ENCODE data around the gene PCDHA10. TPM values are rescaled to one million over a fixed set of nuclear protein-coding genes. Genes with fewer than 3 reads are reported as not detected.
"Not testable (repeated sequence)": the region's sequence is repeated elsewhere in the genome, so short reads cannot be mapped to it uniquely, and the experiment has no call there.

Gene PCDHA10, protein sequence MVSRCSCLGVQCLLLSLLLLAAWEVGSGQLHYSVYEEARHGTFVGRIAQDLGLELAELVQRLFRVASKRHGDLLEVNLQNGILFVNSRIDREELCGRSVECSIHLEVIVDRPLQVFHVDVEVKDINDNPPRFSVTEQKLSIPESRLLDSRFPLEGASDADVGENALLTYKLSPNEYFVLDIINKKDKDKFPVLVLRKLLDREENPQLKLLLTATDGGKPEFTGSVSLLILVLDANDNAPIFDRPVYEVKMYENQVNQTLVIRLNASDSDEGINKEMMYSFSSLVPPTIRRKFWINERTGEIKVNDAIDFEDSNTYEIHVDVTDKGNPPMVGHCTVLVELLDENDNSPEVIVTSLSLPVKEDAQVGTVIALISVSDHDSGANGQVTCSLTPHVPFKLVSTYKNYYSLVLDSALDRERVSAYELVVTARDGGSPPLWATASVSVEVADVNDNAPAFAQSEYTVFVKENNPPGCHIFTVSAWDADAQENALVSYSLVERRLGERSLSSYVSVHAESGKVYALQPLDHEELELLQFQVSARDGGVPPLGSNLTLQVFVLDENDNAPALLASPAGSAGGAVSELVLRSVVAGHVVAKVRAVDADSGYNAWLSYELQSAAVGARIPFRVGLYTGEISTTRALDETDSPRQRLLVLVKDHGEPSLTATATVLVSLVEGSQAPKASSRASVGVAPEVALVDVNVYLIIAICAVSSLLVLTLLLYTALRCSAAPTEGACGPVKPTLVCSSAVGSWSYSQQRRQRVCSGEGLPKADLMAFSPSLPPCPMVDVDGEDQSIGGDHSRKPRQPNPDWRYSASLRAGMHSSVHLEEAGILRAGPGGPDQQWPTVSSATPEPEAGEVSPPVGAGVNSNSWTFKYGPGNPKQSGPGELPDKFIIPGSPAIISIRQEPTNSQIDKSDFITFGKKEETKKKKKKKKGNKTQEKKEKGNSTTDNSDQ
- not detected for total RNA-seq

DNA sequence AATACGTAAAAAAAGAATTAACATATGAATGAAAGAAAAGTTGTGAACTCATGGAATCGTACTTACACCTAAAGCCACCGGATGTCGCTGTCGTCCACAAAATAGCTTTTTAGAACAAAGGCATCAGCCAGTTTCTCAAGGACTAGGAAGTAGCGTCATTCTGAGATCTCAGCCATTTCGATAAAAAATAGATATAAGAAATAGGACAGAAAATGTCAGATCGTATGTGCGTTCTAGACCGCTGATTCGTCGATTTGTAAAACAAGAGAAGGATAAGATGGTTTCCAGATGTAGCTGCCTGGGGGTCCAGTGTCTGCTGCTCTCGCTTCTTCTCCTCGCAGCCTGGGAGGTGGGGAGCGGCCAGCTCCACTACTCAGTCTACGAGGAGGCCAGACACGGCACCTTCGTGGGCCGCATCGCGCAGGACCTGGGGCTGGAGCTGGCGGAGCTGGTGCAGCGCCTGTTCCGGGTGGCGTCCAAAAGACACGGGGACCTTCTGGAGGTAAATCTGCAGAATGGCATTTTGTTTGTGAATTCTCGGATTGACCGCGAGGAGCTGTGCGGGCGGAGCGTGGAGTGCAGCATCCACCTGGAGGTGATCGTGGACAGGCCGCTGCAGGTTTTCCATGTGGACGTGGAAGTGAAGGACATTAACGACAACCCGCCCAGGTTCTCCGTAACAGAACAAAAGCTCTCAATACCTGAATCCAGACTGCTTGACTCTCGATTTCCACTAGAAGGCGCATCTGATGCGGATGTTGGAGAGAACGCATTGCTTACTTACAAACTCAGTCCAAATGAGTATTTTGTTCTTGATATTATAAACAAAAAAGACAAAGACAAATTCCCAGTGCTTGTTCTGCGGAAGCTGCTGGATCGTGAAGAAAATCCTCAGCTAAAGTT lies at the start of gene PCDHA10:
Gene PCDHA10, plus strand, starts transcription at position 126 of the 903 bp plus-strand sequence. Its CDS starts 152 bp downstream, at position 278.
- Mint-ChIP-seq H3K9me3 (peaks cover 7% of the 10 kb centered on the region), H3K36me3 (ENCODE audit: insufficient read depth) (no peaks in the 10 kb centered on the region), H3K27me3 (ENCODE audit: low read depth) (peaks cover 2% of the 10 kb centered on the region), H3K4me1 (ENCODE audit: low read depth) (no peaks in the 10 kb centered on the region), H3K4me3 (no peak within 1 kb of the TSS)
- DNase-seq (no peak), ATAC-seq (no peak)

DNA sequence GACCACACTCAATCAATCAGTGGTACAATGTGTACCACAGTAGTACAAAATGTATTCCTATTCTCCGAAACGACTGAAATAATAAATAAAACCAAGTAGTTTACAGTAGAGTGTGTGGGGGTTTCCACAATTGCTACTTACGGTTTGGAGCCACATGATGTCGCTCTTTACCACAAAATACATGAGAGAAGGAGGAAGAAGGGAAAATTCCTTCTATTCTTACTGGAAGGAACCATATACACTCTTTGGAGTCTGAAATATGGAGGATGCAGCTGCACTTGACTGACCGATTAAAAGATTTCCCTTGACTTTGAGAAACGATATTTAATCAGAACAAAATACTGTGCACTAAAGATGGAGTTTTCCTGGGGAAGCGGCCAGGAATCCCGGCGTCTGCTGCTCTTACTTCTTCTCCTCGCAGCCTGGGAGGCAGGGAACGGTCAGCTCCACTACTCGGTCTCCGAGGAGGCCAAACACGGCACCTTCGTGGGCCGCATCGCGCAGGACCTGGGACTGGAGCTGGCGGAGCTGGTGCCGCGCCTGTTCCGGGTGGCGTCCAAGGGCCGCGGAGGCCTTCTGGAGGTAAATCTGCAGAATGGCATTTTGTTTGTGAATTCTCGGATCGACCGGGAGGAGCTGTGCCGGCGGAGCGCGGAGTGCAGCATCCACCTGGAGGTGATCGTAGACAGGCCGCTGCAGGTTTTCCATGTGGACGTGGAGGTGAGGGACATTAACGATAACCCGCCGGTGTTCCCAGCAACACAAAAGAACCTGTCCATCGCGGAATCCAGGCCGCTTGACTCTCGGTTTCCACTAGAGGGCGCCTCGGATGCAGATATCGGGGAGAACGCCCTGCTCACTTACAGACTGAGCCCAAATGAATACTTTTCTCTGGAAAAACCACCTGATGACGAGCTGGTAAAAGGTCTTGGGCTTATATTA lies 48.6 kb upstream of the PCDHA10 start, which contains the start of gene PCDHA4:
Gene PCDHA4, plus strand, starts transcription at position 235 of the 942 bp plus-strand sequence.
- Mint-ChIP-seq H3K4me3 (no peak within 1 kb of the TSS), H3K36me3 (ENCODE audit: insufficient read depth) (peaks cover 2% of the 10 kb centered on the region), H3K9me3 (peaks cover 26% of the 10 kb centered on the region), H3K27me3 (ENCODE audit: low read depth) (peaks cover 25% of the 10 kb centered on the region), H3K4me1 (ENCODE audit: low read depth) (no peaks in the 10 kb centered on the region)
- ATAC-seq: no peak
- no peak for DNase-seq

DNA sequence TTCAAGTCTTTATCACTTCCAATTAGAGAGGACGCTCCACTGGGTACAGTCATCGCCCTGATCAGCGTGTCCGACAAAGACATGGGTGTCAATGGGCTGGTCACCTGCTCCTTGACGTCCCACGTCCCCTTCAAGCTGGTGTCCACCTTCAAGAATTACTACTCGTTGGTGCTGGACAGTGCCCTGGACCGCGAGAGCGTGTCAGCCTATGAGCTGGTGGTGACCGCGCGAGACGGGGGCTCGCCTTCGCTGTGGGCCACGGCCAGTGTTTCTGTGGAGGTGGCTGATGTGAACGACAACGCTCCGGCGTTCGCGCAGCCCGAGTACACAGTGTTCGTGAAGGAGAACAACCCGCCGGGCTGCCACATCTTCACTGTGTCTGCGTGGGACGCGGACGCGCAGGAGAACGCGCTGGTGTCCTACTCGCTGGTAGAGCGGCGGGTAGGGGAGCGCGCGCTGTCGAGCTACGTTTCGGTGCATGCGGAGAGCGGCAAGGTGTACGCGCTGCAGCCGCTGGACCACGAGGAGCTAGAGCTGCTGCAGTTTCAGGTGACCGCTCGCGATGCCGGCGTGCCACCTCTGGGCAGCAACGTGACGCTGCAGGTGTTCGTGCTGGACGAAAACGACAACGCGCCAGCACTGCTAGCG lies 47.3 kb upstream of the PCDHA10 start:
- H3K27me3 Mint-ChIP-seq (ENCODE audit: low read depth): peaks cover 28% of the 10 kb centered on the region
- H3K36me3 Mint-ChIP-seq (ENCODE audit: insufficient read depth); H3K4me3 Mint-ChIP-seq; H3K4me1 Mint-ChIP-seq (ENCODE audit: low read depth); DNase-seq; ATAC-seq: not testable (repeated sequence)
- H3K9me3 Mint-ChIP-seq: peaks cover 31% of the 10 kb centered on the region

DNA sequence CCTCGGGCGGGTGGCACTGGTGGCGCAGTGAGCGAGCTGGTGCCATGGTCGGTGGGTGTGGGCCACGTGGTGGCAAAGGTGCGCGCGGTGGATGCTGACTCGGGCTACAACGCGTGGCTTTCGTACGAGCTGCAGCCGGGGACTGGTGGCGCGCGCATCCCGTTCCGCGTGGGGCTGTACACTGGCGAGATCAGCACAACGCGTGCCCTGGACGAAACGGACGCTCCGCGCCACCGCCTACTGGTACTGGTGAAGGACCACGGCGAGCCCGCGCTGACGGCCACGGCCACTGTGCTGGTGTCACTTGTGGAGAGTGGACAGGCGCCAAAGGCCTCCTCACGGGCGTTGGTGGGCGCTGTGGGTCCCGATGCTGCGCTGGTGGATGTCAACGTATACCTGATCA lies 46.8 kb upstream of the PCDHA10 start:
- Mint-ChIP-seq H3K36me3 (ENCODE audit: insufficient read depth) (peaks cover 2% of the 10 kb centered on the region), H3K4me3 (no peak overlapping the region), H3K27me3 (ENCODE audit: low read depth) (peaks cover 28% of the 10 kb centered on the region), H3K9me3 (peaks cover 29% of the 10 kb centered on the region), H3K4me1 (ENCODE audit: low read depth) (no peaks in the 10 kb centered on the region)
- ATAC-seq: no peak
- DNase-seq: no peak

DNA sequence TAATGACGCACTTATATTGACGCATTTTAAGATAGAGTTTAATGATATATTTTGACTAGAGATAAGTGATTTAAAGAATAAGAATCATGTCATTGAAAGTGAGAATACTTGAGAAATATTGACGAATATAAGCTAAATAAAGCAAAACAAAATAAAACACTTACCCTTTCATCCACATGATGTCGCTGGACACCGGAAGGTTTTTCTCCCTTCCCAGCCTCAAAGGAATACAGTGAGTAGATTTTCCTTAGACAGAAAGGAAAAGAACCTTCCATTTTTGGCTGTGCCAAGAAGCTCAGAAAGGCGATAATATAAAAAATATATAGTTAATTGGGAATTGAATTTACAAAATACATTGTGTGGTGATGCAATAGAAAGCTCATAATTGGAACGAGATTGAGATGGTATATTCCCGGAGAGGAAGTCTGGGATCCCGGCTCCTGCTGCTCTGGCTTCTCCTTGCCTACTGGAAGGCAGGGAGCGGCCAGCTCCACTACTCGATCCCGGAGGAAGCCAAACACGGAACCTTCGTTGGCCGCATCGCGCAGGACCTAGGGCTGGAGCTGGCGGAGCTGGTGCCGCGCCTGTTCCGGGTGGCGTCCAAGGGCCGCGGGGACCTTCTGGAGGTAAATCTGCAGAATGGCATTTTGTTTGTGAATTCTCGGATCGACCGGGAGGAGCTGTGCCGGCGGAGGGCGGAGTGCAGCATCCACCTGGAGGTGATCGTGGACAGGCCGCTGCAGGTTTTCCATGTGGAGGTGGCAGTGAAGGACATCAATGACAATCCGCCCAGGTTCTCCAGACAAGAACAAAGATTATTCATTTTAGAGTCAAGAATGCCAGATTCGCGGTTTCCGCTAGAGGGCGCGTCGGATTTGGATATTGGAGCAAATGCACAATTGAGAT lies 34.1 kb upstream of the PCDHA10 start, which contains the start of gene PCDHA5:
Gene PCDHA5, plus strand, starts transcription at position 239 of the 906 bp plus-strand sequence.
- H3K4me3 Mint-ChIP-seq: no peak within 1 kb of the TSS
- no peak for DNase-seq
- ATAC-seq: no peak
- H3K4me1 Mint-ChIP-seq (ENCODE audit: low read depth): no peaks in the 10 kb centered on the region
- H3K36me3 Mint-ChIP-seq (ENCODE audit: insufficient read depth): no peaks in the 10 kb centered on the region
- H3K9me3 Mint-ChIP-seq: peaks cover 9% of the 10 kb centered on the region
- peaks cover 18% of the 10 kb centered on the region for H3K27me3 Mint-ChIP-seq (ENCODE audit: low read depth)

DNA sequence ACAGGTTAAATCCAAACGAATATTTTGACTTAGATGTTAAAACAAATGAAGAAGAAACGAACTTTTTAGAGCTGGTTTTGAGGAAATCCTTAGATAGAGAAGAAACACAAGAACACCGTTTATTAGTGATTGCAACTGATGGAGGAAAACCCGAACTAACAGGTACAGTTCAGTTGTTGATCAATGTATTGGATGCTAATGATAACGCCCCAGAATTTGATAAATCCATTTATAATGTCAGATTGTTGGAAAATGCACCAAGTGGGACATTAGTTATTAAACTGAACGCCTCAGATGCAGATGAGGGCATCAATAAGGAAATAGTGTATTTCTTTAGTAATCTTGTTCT lies 33.4 kb upstream of the PCDHA10 start:
- Mint-ChIP-seq H3K4me1 (ENCODE audit: low read depth) (no peaks in the 10 kb centered on the region), H3K9me3 (peaks cover 15% of the 10 kb centered on the region), H3K27me3 (ENCODE audit: low read depth) (peaks cover 24% of the 10 kb centered on the region), H3K4me3 (no peak overlapping the region), H3K36me3 (ENCODE audit: insufficient read depth) (no peaks in the 10 kb centered on the region)
- no peak for DNase-seq
- no peak for ATAC-seq

DNA sequence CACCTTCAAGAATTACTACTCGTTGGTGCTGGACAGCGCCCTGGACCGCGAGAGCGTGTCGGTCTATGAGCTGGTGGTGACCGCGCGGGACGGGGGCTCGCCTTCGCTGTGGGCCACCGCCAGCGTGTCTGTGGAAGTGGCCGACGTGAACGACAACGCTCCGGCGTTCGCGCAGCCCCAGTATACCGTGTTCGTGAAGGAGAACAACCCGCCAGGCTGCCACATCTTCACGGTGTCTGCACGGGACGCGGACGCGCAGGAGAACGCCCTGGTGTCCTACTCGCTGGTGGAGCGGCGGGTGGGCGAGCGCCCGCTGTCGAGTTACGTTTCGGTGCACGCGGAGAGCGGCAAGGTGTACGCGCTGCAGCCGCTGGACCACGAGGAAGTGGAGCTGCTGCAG lies 32.7 kb upstream of the PCDHA10 start:
- not testable (repeated sequence) for ATAC-seq; H3K36me3 Mint-ChIP-seq (ENCODE audit: insufficient read depth); DNase-seq; H3K4me3 Mint-ChIP-seq; H3K4me1 Mint-ChIP-seq (ENCODE audit: low read depth)
- Mint-ChIP-seq H3K27me3 (ENCODE audit: low read depth) (peaks cover 29% of the 10 kb centered on the region), H3K9me3 (peaks cover 15% of the 10 kb centered on the region)

DNA sequence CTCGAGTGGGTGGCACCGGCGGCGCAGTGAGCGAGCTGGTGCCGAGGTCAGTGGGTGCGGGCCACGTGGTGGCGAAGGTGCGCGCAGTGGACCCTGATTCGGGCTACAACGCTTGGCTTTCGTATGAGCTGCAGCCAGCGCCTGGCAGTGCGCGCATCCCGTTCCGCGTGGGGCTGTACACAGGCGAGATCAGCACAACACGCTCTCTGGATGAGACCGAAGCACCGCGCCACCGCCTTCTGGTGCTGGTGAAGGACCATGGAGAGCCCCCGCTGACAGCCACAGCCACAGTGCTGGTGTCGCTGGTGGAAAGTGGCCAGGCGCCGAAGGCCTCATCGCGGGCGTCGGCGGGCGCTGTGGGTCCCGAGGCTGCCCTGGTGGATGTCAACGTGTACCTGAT lies 32.2 kb upstream of the PCDHA10 start:
- H3K4me3 Mint-ChIP-seq: no peak overlapping the region
- peaks cover 33% of the 10 kb centered on the region for H3K27me3 Mint-ChIP-seq (ENCODE audit: low read depth)
- DNase-seq (no peak), ATAC-seq (no peak)
- H3K9me3 Mint-ChIP-seq: peaks cover 18% of the 10 kb centered on the region
- H3K36me3 Mint-ChIP-seq (ENCODE audit: insufficient read depth): no peaks in the 10 kb centered on the region
- no peaks in the 10 kb centered on the region for H3K4me1 Mint-ChIP-seq (ENCODE audit: low read depth)

DNA sequence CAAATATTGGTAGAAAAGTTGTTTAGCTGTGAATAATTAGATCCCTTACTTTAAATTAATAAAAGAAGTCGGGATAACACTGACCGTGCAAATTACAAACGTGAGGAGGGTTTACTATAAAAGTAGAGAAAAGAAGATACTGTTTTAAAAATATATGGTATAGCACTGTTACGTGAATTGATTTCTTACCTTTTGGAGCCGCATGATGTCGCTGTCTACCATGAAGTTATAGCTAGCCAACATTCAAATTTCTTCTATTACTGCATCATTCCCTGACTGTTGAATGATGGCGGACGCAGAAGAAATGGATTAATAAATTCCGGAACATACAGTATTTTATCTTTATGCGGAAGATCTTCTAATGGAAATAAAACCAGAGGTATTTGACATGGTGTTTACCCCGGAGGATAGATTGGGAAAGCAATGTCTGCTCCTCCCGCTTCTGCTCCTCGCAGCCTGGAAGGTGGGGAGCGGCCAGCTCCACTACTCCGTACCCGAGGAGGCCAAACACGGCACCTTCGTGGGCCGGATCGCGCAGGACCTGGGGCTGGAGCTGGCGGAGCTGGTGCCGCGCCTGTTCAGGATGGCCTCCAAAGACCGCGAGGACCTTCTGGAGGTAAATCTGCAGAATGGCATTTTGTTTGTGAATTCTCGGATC lies 27.9 kb upstream of the PCDHA10 start, which contains the start of gene PCDHA6:
Gene PCDHA6, plus strand, starts transcription at position 257 of the 658 bp plus-strand sequence. Its CDS starts 132 bp downstream, at position 389.
- H3K36me3 Mint-ChIP-seq (ENCODE audit: insufficient read depth): no peaks in the 10 kb centered on the region
- no peak within 1 kb of the TSS for H3K4me3 Mint-ChIP-seq
- no peaks in the 10 kb centered on the region for H3K4me1 Mint-ChIP-seq (ENCODE audit: low read depth)
- DNase-seq (no peak), ATAC-seq (no peak)
- H3K27me3 Mint-ChIP-seq (ENCODE audit: low read depth): peaks cover 45% of the 10 kb centered on the region
- peaks cover 30% of the 10 kb centered on the region for H3K9me3 Mint-ChIP-seq

DNA sequence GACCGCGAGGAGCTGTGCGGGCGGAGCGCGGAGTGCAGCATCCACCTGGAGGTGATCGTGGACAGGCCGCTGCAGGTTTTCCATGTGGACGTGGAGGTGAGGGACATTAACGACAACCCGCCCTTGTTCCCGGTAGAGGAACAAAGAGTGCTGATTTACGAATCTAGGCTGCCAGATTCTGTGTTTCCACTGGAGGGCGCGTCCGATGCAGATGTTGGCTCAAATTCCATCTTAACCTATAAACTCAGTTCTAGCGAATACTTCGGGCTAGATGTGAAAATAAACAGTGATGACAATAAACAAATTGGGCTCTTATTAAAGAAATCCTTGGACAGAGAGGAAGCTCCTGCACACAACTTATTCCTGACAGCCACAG lies 27.3 kb upstream of the PCDHA10 start:
- Mint-ChIP-seq H3K27me3 (ENCODE audit: low read depth) (peaks cover 48% of the 10 kb centered on the region), H3K4me1 (ENCODE audit: low read depth) (no peaks in the 10 kb centered on the region), H3K4me3 (no peak overlapping the region), H3K36me3 (ENCODE audit: insufficient read depth) (no peaks in the 10 kb centered on the region), H3K9me3 (peaks cover 33% of the 10 kb centered on the region)
- ATAC-seq: no peak
- no peak for DNase-seq
